Adrenal gland (tissue), 5 donors: ENCODE results near the gene MICALL1.

Experiments
- CTCF ChIP-seq, 6 experiments: fragments of 450-650 bp in 4 of 6; fragments of 200-600 bp in 2 of 6; sonication (generic) in 1 of 6; IDR thresholded peaks; 1 replicate in 5 of 6; 2 replicates in 1 of 6; pipeline versions ENCODE4 v1.5.1 to v1.8.0; 2016 to 2021; ENCODE audit warnings: antibody characterized with exemption in 6 of 6, mild to moderate bottlenecking in 2 of 6, moderate library complexity in 1 of 6
- POLR2A ChIP-seq, 2 donors: fragments of 450-650 bp; IDR thresholded peaks; one replicate each; pipeline ENCODE4 v1.6.1; 2017; ENCODE audit warnings: antibody characterized with exemption in 2 of 2, mild to moderate bottlenecking in 2 of 2, moderate library complexity in 1 of 2
- donor health status: DM: no; HTN: no; CAD: no.

GRCh38 chr22:37909766-37910165 lies 3.7 kb downstream of the MICALL1 start:
- TF ChIP-seq CTCF (IDR thresholded peaks at IDR 0.05) (no peak), POLR2A (IDR thresholded peaks at IDR 0.05) (no peak)
